ENCODE data around the gene KPNA1. TPM values are rescaled to one million over a fixed set of nuclear protein-coding genes. Genes with fewer than 3 reads are reported as not detected.
A peak's percentile ranks its signal among the peaks of the same experiment; 100 is the strongest.

Gene KPNA1
- total and polyA plus RNA-seq, 9 donors, result 10.7 to 68.3 (median 50.5) TPM

GRCh38 chr3:122488262-122488973 lies 26.3 kb downstream of the KPNA1 start:
- no peak overlapping the region for H3K4me3 ChIP-seq
- TF ChIP-seq CTCF (IDR thresholded peaks at IDR 0.05) (no peak), EP300 (IDR thresholded peaks at IDR 0.05) (no peak), POLR2A (IDR thresholded peaks at IDR 0.05) (no peak)
- no peaks in the 10 kb centered on the region for H3K9me3 ChIP-seq
- DNase-seq, result no peak
- intact Hi-C loops (cut with DNase I), result no loop called here
- H3K4me1 ChIP-seq (ENCODE audit: insufficient read depth), result peaks cover 2% of the 10 kb centered on the region
- no peaks in the 10 kb centered on the region for H3K36me3 ChIP-seq
- 84% methylated on average over 7 of the region's 7 CpGs for WGBS, 3 donors
- H3K27me3 ChIP-seq, result no peaks in the 10 kb centered on the region
- H3K27ac ChIP-seq, result no peak overlapping the region

- H3K36me3 ChIP-seq, result no peaks in the 10 kb centered on the region
- DNase-seq, result peak in 3 of 5 donors; percentile 19 to 41 (median 23)
- TF ChIP-seq POLR2A (IDR thresholded peaks at IDR 0.05) (no peak), EP300 (IDR thresholded peaks at IDR 0.05) (no peak), CTCF (IDR thresholded peaks at IDR 0.05) (no peak)
- no peak overlapping the region for H3K27ac ChIP-seq
- 44 to 62% (median 55%) methylated on average over 5 of the region's 5 CpGs for WGBS, 3 donors
- H3K4me3 ChIP-seq, result no peak overlapping the region
- no peaks in the 10 kb centered on the region for H3K27me3 ChIP-seq
- peaks cover 5% of the 10 kb centered on the region for H3K4me1 ChIP-seq (ENCODE audit: insufficient read depth)
- no peaks in the 10 kb centered on the region for H3K9me3 ChIP-seq
- intact Hi-C loops (cut with DNase I), result no loop called here
These were observed 29.8 kb downstream of the KPNA1 start for GRCh38 chr3:122484985-122485384.

- intact Hi-C loops (cut with DNase I), result no loop called here
- 96 to 98% (median 98%) methylated on average over 3 of the region's 3 CpGs for WGBS, 3 donors
- no peak for DNase-seq
These were observed 33.3 kb downstream of the KPNA1 start for GRCh38 chr3:122481390-122481789.

GRCh38 chr3:122476532-122476931 lies 38.2 kb downstream of the KPNA1 start:
- H3K4me1 ChIP-seq (ENCODE audit: insufficient read depth), result peaks cover 1% of the 10 kb centered on the region
- no peaks in the 10 kb centered on the region for H3K9me3 ChIP-seq
- WGBS, 3 donors, result 90 to 96% (median 91%) methylated on average over 2 of the region's 2 CpGs
- no peak overlapping the region for H3K27ac ChIP-seq
- no peaks in the 10 kb centered on the region for H3K36me3 ChIP-seq
- no peaks in the 10 kb centered on the region for H3K27me3 ChIP-seq
- intact Hi-C loops (cut with DNase I), result no loop called here
- H3K4me3 ChIP-seq, result no peak overlapping the region
- DNase-seq, result no peak
- no peak for TF ChIP-seq EP300 (IDR thresholded peaks at IDR 0.05)

More at GRCh38 chr3:122481390-122481789, 33.3 kb downstream of the KPNA1 start:
- TF ChIP-seq POLR2A (IDR thresholded peaks at IDR 0.05), result no peak
- no peak for TF ChIP-seq CTCF (IDR thresholded peaks at IDR 0.05)
- TF ChIP-seq EP300 (IDR thresholded peaks at IDR 0.05), result no peak
- Histone ChIP-seq H3K4me3 (no peak overlapping the region), H3K27me3 (no peaks in the 10 kb centered on the region), H3K27ac (no peak overlapping the region), H3K9me3 (no peaks in the 10 kb centered on the region), H3K36me3 (no peaks in the 10 kb centered on the region), H3K4me1 (ENCODE audit: insufficient read depth) (peaks cover 5% of the 10 kb centered on the region)

- intact Hi-C loops (cut with DNase I), result no loop called here
- 87 to 95% (median 90%) methylated on average over 2 of the region's 2 CpGs for WGBS, 3 donors
These were observed 39.4 kb downstream of the KPNA1 start for GRCh38 chr3:122475316-122475715.

More at GRCh38 chr3:122475316-122475715, 39.4 kb downstream of the KPNA1 start:
- no peak for DNase-seq
- Histone ChIP-seq H3K36me3 (no peaks in the 10 kb centered on the region), H3K4me3 (no peak overlapping the region), H3K27me3 (no peaks in the 10 kb centered on the region), H3K9me3 (no peaks in the 10 kb centered on the region), H3K27ac (no peak overlapping the region), H3K4me1 (ENCODE audit: insufficient read depth) (peaks cover 1% of the 10 kb centered on the region)
- TF ChIP-seq EP300 (IDR thresholded peaks at IDR 0.05), result no peak
- no peak for TF ChIP-seq POLR2A (IDR thresholded peaks at IDR 0.05)
- no peak for TF ChIP-seq CTCF (IDR thresholded peaks at IDR 0.05)

Data from ovary (tissue), 9 donors.